EH (cell line): ENCODE measurements around the gene SOX5.

Experiments used
- DNase-seq: peaks from one replicate; pipeline ENCODE4 v3.0.0-alpha.2; 2015; ENCODE audit warnings: low read depth

SOX5 gene

DNA sequence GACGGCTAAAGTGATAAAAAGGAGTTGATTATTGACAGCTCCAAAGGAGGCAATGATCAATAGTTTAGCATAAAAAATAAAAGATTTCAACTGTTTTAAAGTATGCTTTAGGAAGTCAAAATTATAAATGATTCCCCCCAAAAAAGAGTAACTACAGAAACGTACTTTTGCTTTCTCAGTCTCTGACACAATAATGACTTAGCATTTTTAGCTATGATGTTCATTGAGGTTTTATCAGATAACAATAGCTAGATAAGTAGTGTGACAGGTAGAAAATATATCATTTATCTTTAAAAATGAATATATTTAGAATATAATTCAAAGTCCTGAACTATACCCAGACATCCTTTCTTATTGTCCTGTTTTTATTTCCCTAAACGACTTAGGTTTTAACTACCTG, 352.9 kb downstream of the SOX5 start:
- no peak for DNase-seq

DNA sequence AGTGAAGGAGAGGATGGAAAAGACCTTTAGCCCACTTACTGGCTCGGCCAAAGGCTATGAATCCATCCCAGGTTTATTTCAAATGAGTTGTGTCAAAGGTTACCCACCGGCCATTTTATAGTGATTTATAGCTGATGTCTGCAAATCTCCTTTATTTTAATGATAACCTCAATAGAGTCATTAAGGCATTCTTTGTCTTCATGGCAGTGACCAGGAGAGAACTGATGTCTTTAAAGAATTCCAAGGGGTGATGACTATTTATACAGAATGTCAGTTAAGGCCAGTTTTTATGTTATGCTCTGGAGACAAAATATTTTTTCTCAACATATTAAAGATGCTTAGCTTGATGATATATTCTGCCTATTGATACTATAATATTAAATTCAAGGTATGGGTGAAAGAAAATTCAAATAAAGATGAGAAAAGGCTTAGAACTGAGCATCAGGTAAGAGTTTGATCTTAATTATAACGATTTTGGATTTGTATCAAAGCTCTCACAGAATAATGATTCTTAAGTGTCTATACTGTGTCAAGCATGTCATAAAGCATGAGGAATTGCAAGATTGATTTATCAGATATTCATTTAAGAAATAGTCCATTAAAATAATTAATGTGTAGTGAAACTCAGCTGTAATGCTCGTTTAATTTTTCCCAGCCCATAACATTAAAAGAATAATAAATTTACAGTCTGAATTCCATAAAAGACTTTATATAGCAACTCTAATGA, 361.5 kb downstream of the SOX5 start:
- DNase-seq, result no peak

DNA sequence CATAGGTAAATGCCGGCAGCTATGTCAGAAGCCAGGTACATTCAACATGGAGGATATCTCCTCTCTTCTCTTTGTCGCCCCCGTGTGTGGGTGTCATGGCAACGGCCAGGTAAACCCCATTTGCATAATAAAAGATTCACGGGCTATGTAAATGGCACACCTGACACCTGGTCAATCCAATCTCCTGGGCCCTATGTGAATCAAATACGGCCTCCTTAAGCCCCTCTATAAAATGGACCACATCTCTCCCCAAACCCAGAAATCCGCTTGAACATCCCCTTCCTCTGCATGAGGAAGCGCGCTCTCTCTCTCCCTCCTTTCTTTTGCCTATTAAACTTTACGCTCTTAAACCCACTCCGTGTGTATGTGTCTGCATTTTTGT, 363.7 kb downstream of the SOX5 start:
- DNase-seq, result no peak

DNA sequence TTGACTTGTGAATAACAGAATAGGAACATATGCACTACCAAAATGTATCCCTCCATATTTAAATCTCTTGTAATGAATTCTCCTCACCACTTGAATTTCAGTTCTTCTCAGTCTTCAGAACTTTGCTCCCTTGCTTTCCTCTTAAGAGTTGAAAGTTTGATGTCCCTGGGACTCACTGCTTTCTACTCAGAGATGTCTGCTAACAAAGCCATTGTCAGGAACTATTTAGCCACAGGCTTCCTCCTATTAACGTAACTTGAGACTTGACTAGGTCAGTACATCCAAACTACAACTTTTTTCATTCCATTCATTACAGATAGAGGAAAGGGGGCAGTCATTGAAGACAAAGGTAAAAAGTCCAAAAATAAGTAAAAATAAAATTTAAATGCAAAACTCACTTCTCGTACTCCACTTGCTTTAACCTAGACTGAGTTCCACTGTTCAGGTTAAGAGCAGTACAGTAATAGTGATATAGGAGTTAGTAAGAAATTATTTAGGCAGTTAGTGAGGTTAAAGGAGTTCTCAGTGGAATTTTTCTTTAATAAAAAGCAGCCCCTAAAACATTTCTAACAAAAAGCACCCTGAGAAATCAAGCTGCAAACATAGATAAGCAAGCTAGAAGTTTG, 364.2 kb downstream of the SOX5 start:
- no peak for DNase-seq

DNA sequence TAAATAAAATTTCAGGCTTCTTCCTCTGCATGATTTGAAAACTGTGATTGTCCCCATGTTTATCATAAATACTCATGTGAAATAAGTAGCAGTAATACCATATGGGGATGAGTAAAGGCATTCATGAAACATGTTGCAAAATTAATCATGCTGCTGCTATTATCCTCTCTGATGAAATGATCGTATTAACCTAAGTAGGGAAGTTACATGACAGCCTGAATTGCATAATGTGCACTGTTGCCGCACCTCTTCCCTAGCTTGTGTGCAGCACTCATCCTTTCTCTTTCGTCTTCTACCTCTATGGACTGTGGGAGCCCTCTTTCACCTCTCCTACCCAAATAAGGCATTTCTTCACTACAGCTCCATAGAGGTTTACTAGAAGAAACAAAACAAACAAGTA, 367.6 kb downstream of the SOX5 start:
- DNase-seq, result no peak

DNA sequence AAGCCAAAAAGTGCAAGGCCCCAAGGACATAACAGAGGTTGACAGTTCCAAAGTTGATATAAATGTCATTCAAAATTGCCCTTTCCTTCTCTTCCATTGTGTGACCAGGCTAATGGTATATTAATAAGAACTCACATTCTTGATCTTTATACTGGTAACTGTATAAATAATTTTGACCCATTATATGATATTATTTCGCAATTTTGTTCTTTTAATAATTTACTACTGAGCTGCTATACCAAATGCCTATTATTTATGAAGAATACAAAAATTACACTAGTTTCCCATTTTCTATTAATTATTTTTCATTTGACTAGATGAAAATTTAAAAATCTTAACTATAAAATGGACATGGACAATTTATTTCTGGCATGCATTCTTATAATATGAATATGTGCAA, 370.2 kb downstream of the SOX5 start:
- no peak for DNase-seq

DNA sequence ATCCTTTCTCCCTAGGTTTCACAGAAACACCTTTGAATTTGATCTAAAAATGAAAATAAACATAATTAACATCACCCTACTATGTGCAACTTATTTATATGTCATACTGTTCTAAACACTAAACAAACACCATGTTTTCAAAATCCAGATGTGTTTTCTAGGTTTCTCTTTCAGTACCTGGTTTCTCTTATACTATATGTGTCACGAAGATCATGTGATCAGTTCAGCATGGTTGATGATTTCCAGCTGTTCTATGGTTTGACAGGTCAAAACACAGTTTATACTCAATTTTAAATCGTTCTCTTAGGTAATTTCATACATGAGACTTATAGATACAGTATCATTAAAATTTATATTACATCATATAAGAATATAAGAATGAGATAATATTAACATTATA, 373.1 kb downstream of the SOX5 start:
- no peak for DNase-seq

DNA sequence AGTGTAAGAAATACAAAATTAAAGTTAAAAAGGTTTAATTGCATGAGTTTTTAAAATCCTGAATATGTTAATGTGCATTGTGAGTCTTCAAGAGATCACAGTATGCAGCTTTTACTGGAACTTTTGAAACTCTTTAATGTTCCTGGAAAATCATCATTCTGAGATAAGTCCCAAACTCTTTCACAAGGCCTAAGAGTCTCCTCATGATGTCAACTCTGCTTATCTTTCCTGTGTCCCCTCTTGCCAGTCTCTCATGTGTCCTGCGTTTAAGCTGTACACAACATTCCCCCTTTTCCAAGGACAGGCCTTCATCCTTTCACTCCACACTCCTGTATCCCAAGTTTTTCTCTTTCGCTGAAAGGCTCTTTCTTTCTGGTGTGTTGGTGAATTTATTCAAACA, 380.1 kb downstream of the SOX5 start:
- DNase-seq, result no peak

DNA sequence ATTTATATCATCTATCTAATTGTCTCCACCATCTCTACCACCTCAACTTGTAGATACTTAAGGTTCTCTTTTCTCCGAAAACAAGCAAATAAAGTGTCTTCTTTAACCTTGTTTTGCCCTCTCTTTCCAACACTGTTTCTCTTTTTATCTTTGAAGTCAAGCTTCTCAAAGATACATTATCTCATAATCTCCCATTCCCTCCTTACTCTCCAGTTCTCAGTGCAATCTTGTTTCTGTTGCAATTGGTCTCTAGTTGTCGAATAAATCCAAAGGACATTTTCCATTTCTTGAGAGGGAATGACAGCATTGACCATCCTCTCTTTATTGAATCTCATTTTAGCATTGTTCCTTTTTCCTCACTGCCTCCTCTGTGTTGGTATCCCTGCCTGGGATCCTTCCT, 383.3 kb downstream of the SOX5 start:
- DNase-seq, result no peak

DNA sequence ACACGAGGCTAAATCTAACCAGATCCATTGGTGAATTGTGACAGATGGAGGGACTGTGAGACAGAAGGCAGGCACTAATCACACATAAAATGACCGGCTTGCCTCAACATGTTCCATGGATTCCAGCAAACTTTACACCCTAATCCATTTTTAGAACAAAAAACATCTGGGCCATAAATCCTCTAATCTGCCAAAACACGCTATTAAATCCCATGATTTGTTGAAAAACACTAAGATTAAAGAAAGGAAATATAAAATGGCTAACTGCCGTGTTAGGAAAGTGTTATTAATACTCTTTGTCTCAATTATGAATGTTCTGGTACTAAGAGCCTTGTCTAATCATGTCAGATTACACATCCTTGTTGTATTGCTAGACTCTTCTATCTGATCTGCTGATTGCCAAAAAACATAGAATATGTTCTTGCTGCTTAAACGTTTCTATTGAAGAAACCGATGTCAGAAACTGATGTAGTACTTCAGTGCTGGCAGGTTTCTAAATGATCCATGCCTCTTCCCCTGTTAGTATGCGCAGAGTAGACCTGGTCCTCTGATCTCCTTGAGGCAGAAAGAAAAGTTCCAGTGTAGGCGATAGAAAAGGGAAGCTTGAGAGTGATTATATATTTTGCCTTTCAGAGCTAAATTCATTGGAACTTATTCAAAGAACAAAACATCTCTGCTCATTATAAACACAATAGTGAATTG, 384.9 kb downstream of the SOX5 start:
- no peak for DNase-seq

DNA sequence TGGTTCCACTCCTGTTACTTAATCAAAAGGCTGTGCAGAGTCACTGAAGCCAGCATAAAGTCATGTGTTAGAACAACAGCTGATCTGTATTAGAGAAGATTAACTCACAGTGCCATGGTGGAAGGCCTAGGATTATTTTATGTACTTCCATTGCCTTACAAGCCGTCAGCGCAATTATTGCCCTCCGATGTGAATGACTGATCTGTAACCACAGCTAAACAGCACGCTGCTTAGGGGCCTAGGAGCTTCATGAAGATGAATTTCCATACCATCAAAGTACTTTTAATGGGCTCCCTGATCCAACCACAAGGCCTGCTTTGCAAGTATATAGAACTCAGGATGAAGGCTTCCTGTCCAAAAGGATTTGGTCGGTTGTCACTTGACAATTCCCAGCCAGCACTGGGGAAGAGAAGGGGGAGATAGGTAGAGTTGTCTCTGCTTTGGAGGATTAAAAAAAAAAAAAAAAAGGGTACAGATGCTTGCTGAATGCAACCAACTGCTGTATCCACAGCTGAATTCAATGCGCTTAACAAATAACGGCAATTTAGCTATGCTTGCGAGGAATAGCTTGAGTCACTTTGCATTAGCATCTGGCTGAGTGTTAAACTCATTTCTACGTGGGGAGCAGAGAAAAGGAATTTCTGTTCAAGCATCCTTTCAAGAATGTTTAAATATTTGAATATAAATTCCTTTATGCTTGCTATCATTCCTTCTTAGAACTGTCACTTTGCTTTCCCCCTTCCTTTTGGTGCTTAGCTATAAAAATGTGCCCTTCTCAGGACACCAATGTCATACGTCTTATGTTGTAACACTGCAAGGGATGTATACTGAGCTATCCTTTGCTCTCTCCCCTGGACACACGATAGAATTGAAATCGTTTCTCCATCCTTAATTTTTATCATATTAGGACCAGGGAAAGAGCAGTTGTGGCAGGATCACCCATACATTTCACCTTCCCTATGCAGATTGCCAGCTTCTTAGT, 387.8 kb downstream of the SOX5 start:
- DNase-seq, result no peak

DNA sequence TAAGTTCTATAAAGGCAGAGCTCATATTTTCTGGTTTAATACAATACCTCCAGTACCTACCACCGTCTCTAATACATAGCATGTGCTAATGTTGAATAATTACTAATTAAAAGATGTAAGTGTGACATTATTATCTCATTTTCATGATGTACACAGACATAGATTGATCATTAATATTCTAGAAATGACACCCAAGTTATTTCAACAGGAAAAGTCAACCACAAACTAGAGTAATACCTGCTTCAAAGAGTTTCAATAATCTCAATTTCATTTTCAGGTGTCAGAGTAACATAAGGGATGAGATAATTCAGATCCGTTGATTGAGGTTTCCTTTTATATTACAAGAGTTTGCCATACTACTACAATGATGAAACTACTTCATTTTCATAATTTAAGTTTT, 388.9 kb downstream of the SOX5 start:
- no peak for DNase-seq

DNA sequence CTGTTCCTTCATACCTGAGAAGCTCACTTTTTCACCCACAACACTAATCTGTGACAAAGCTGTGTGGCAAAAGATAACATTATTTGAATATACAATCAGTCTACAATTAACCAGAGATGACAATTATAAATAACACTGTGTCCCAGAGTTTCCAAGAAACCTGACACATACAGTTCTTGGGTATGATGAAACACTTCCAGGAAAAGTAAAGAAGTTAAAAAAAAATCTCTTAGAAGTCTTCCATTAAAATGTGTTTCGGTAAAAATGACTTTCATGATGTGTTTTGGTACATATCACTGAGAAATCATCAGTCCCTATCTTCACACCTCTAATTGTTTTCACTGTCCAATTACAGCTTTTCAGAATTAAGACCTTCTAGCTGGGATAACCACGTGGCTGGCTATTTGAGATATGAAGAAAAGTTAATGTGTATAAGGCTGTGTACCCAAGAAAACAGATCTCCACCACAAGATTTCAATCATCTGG, 390.2 kb downstream of the SOX5 start:
- DNase-seq, result no peak

DNA sequence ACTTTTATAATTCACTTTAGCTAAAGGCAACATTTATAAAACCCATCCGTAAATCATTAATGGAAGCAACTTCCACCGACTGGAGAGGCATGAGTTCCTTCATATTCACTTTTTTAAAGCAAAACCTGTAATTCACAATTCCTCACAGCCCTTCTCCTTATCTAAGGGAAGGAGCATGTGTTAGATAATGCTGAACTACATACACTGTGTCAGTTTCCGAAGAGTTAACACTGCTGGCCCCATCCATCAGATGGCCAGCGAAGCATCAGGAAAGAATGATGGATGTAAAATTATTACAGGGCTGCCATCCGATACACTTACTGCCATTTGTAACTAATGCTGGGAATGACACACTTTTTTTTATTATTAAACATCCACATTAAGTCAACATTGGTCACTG, 392.8 kb downstream of the SOX5 start:
- no peak for DNase-seq

DNA sequence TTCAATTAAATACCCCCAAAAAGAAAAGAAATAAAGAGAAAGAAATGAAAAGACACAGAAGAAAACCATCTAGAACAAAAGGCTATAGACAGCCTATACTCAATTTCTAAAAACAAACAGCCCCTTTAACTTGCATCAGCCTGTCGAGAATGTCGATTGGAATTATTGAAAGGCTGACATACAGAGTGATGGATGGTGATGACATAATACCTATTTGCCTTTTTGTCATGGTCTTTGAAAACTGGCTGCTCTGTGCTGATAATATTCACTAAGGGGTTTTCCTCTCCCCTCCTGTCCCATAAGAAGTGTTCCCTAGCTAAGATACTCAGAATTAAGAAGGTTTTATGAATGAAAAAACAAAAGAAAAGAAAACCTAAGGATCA, 393.7 kb downstream of the SOX5 start:
- DNase-seq, result no peak

DNA sequence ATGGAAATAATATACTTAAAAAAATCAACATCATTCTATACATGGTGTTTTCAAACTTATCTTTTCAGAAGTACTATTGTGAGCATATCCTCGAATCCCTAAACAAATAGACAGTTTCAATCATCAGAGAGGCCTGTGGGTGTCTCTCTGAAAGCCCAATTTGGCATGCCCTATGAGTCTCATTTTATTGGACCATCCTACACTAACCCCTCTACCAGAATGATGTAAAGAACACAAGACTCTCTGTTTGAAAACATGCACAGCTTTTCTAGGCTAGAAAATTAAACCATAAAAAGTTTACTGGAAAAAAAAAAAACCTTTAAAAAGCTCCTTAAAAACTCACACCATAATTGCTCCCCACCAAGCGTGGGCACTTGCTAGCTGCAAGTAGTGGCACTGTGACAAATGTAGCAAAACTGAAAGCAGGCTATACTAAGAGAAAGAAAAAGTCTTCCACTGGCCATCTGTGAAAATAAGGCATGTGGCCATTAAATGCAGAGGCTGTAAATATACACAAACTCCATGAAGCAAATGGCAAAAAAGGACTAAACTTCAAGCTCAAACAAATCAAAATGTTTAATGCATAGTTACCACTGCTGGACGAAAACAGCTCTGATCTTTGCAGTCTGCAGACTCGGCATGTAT, 394.2 kb downstream of the SOX5 start:
- DNase-seq, result no peak

DNA sequence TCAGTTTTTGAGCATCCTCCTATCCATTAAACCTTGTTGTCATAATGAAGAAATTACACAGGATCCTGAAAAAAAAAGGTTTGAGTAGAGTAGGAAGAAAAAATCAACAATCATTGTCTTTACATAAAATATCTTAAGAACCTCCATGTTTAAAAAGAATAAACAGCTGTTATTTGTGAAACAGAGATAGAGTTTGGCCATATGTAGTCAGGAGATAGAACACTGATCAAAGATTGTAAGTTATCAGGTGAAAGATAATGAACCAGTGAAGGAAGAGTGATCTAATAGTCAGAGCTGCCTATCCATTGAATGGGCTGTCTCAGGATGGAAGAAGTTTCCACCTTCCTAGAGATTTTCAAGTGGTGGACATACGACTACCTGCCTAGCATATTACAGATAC, 397.1 kb downstream of the SOX5 start:
- no peak for DNase-seq

DNA sequence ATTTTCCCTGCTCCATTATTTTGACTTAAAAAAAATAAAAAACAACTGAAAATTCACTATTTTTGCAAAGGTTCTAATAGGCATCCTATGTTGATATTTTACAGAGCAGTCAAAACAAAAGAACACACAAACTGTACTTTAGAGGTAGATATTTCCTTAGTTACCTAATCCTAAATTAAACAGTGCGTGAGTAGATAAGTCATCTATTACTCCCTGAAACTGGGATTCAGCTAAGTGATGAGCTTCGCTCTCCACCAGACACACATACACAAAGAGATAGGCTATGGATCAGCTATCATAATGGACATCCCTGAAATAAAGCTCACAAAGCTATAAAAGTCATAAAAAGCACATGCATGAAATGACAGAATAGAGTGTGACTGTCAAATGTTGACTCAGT, 398.7 kb downstream of the SOX5 start:
- no peak for DNase-seq

DNA sequence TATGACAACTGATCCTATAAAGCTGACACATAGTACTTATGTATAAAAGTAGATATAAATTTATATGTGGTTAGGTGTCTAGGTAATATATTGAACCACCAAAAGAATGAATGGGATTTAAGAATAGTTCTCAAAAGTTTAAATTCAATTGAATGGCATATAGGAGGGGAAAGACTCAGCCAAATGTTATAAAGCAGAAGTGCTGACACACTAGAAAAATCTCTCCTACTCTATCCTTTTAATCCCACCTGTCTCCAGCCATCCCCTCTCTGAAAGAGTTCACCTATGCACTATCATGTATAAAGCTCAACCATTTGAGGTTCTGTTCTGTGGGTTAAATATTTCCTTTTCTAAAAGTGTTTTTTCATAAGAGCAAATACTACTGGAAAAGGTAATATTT, 400.7 kb downstream of the SOX5 start:
- DNase-seq, result no peak

DNA sequence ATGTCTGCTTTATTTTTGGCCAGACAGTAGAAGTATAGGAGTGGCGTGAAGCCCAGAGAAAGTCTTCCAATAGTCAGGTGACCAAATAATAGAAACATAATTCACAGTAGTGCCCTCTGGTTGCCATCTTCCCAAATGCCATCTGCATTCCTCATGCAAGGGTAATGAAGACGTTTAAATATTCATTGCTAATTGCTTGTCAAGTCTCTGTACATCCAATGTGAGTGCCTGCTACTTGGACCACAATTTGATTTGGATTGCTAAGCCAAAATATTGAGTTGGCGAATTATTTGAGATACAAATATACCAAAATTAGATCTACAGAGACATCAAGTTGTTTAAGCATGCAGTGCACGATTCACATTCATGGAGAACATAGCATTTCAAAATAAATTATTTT, 402.7 kb downstream of the SOX5 start:
- no peak for DNase-seq

DNA sequence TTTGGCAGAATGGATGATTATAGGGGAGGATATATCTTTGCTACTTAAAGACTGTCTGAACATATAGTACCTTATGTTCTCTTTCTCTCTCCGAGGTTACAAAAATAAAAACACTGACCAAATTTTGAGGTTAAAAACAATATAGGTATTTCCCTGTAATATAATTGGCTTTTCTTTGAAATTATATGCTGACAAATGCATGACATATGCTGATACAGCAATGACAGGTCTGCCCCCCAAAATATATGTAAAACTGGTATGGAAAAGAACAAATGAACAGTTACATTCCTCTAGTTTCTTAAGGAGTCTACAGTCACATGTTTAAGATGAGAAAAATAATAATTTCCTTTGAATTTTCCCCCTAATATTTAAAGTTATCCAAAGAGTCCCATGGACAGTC, 405.7 kb downstream of the SOX5 start:
- DNase-seq, result no peak

DNA sequence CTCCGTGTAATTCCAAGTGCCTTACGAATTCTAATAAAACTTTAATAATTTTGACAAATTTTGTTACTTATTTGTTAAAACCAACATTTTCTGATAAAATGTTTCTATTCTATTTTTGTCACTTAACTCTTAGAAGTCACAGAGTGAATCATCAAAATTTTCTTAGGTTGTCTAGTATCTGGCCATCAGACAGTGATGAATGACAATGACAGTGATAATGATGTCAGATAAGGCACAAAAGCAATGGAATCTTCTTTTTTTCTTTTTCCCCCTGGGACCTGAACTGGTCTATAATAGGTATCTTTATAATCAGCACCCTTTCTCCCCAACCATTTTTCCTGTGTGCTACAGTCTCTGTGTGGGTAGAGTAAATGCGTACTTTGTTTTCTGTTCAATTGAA, 407.3 kb downstream of the SOX5 start:
- DNase-seq, result no peak
